IMR-90 (cell line): ENCODE measurements around the gene ALKBH5. TPM values are rescaled to one million over a fixed set of nuclear protein-coding genes. Genes with fewer than 3 reads are reported as not detected.

ENCODE experiments used
- ATAC-seq: fragments of 200-7000 bp; cut with Tn5 transposase; 2 replicates; pipeline ENCODE4 v1.9.1; 2020; ENCODE audit warnings: low read depth, mild to moderate bottlenecking, moderate library complexity
- BruUV-seq: library from RNA; stranded (reverse); fragments of 400-500 nt; replicated peaks from 2 replicates; lab custom pipeline; 2021; lab: Mats Ljungman, UMichigan
- CTCF ChIA-PET: fragments of 300-600 bp; formaldehyde crosslinking; extraction: SDS; loops from one replicate; lab custom pipeline; 2021; ENCODE audit warnings: antibody characterized with exemption; lab: Yijun Ruan, JAX
- POLR2A ChIA-PET: fragments of 300-600 bp; sonication (Branson Sonifier 250); formaldehyde crosslinking; loops from one replicate; lab custom pipeline; 2022; ENCODE audit warnings: antibody characterized with exemption; ENCODE audit not compliant: unreplicated experiment; lab: Charles Lee
- DNase-seq: peaks from one replicate; pipeline ENCODE4 v3.0.0; 2013
- H2AFZ ChIP-seq: replicated peaks from 2 replicates; pipeline ENCODE3; 2013; ENCODE audit warnings: low read length, mild to moderate bottlenecking; ENCODE audit not compliant: poor library complexity
- H2AK5ac ChIP-seq: 2 replicates; pipeline ENCODE4 v1.6.1; 2013; ENCODE audit warnings: low read depth, low read length, inconsistent platforms
- H2AK9ac ChIP-seq: replicated peaks from 2 replicates; pipeline ENCODE3; 2013; ENCODE audit warnings: mild to moderate bottlenecking, low read depth, low read length, moderate library complexity; ENCODE audit not compliant: poor library complexity
- H2BK120ac ChIP-seq: 2 replicates; pipeline ENCODE4 v1.6.1; 2013; ENCODE audit warnings: low read depth, low read length, inconsistent platforms
- H2BK15ac ChIP-seq: 3 replicates; pipeline ENCODE4 v1.6.1; 2013; ENCODE audit warnings: low read depth, low read length, inconsistent platforms
- H2BK20ac ChIP-seq: 2 replicates; pipeline ENCODE4 v1.6.1; 2013; ENCODE audit warnings: low read depth, mild to moderate bottlenecking, inconsistent platforms, low read length, moderate library complexity
- H2BK5ac ChIP-seq: 2 replicates; pipeline ENCODE4 v1.6.1; 2013; ENCODE audit warnings: mild to moderate bottlenecking, low read depth, low read length, inconsistent platforms; ENCODE audit not compliant: poor library complexity, severe bottlenecking
- H3K14ac ChIP-seq: replicated peaks from 2 replicates; pipeline ENCODE4 v1.6.1; 2013; ENCODE audit warnings: low read depth, low read length, inconsistent platforms
- H3K18ac ChIP-seq: 2 replicates; pipeline ENCODE4 v1.6.1; 2013; ENCODE audit warnings: low read depth, low read length, control low read depth
- H3K23ac ChIP-seq: 2 replicates; pipeline ENCODE4 v1.6.1; 2013; ENCODE audit warnings: low read depth, low read length, inconsistent platforms
- H3K27ac ChIP-seq: 2 replicates; pipeline ENCODE4 v1.5.1; 2013; ENCODE audit warnings: mild to moderate bottlenecking, control low read depth, low read length; ENCODE audit not compliant: insufficient read depth
- H3K27me3 ChIP-seq: 2 replicates; pipeline ENCODE4 v1.6.1; 2013; ENCODE audit warnings: low read length; ENCODE audit not compliant: control insufficient read depth, insufficient read depth
- H3K36me3 ChIP-seq: 2 replicates; pipeline ENCODE4 v1.6.1; 2013; ENCODE audit warnings: low read length, mixed read lengths; ENCODE audit not compliant: control insufficient read depth, insufficient read depth
- H3K4ac ChIP-seq: 2 replicates; pipeline ENCODE4 v1.6.1; 2013; ENCODE audit warnings: low read depth, low read length, inconsistent platforms
- H3K4me1 ChIP-seq: 2 replicates; pipeline ENCODE4 v1.6.1; 2013; ENCODE audit warnings: low read length, mixed read lengths; ENCODE audit not compliant: control insufficient read depth, insufficient read depth
- H3K4me2 ChIP-seq: 2 replicates; pipeline ENCODE4 v1.6.1; 2013; ENCODE audit warnings: low read depth, mild to moderate bottlenecking, control low read depth, low read length, moderate library complexity
- H3K4me3 ChIP-seq: 2 replicates; pipeline ENCODE4 v1.5.1; 2013; ENCODE audit warnings: low read depth, mild to moderate bottlenecking, control low read depth, low read length, moderate library complexity; ENCODE audit not compliant: insufficient read depth
- H3K56ac ChIP-seq: 2 replicates; pipeline ENCODE4 v1.6.1; 2013; ENCODE audit warnings: low read length, inconsistent platforms; ENCODE audit not compliant: insufficient read depth; ENCODE audit errors: extremely low read depth
- H3K79me1 ChIP-seq, 2 experiments: 2 replicates each; pipeline ENCODE4 v1.6.1; 2013; ENCODE audit warnings: low read length in 2 of 2, inconsistent platforms in 1 of 2, low read depth in 1 of 2
- H3K9ac ChIP-seq: 2 replicates; pipeline ENCODE4 v1.6.1; 2013; ENCODE audit warnings: low read depth, low read length, control low read depth
- H3K9me1 ChIP-seq: 2 replicates; pipeline ENCODE4 v1.6.1; 2013; ENCODE audit warnings: low read length, inconsistent platforms; ENCODE audit not compliant: insufficient read depth
- H3K9me3 ChIP-seq: 2 replicates; pipeline ENCODE4 v1.6.1; 2013; ENCODE audit warnings: low read length; ENCODE audit not compliant: control insufficient read depth, insufficient read depth
- H4K20me1 ChIP-seq: 2 replicates; pipeline ENCODE4 v1.6.1; 2013; ENCODE audit warnings: low read length, inconsistent platforms; ENCODE audit not compliant: insufficient read depth
- H4K5ac ChIP-seq: 2 replicates; pipeline ENCODE4 v1.6.1; 2013; ENCODE audit warnings: mild to moderate bottlenecking, low read depth, low read length, control low read depth
- H4K8ac ChIP-seq, 2 experiments: 2 replicates each; pipeline ENCODE4 v1.6.1; 2013; ENCODE audit warnings: low read depth in 2 of 2, low read length in 2 of 2, control low read depth in 1 of 2, inconsistent platforms in 1 of 2
- H4K91ac ChIP-seq: 2 replicates; pipeline ENCODE4 v1.6.1; 2013; ENCODE audit warnings: low read depth, low read length, inconsistent platforms; ENCODE audit not compliant: insufficient read depth
- BHLHE40 ChIP-seq: fragments of 150-350 bp; IDR thresholded peaks from 2 replicates; pipeline ENCODE4 v1.6.1; 2016; ENCODE audit warnings: mild to moderate bottlenecking, low read depth, low read length
- CEBPB ChIP-seq: IDR thresholded peaks from 2 replicates; pipeline ENCODE4 v1.6.1; 2012; ENCODE audit warnings: low read depth, low read length, improper control_type of control experiment
- CHD1 ChIP-seq: IDR thresholded peaks from 2 replicates; pipeline ENCODE4 v1.6.1; 2012; ENCODE audit warnings: low read depth, low read length, improper control_type of control experiment
- FOS ChIP-seq: fragments of 150-350 bp; IDR thresholded peaks from 2 replicates; pipeline ENCODE4 v1.6.1; 2016; ENCODE audit warnings: low read depth, low read length
- MAFK ChIP-seq: IDR thresholded peaks from 2 replicates; pipeline ENCODE4 v1.6.1; 2012; ENCODE audit warnings: low read depth, low read length, improper control_type of control experiment
- MAZ ChIP-seq: IDR thresholded peaks from 2 replicates; pipeline ENCODE4 v1.6.1; 2012; ENCODE audit warnings: low read depth, mild to moderate bottlenecking, low read length, improper control_type of control experiment, moderate library complexity, borderline replicate concordance
- MXI1 ChIP-seq: IDR thresholded peaks from 2 replicates; pipeline ENCODE4 v1.6.1; 2012; ENCODE audit warnings: low read depth, mild to moderate bottlenecking, low read length, moderate library complexity, borderline replicate concordance
- POLR2A ChIP-seq: IDR thresholded peaks from 2 replicates; pipeline ENCODE4 v1.6.1; 2012; ENCODE audit warnings: mild to moderate bottlenecking, low read depth, low read length
- RAD21 ChIP-seq: IDR thresholded peaks from 2 replicates; pipeline ENCODE4 v1.6.1; 2012; ENCODE audit warnings: low read length, improper control_type of control experiment
- RCOR1 ChIP-seq: IDR thresholded peaks from 2 replicates; pipeline ENCODE4 v1.6.1; 2012; ENCODE audit warnings: mild to moderate bottlenecking, low read length, improper control_type of control experiment; ENCODE audit not compliant: insufficient replicate concordance
- RFX5 ChIP-seq: IDR thresholded peaks from 2 replicates; pipeline ENCODE4 v1.8.0; 2012; ENCODE audit warnings: low read depth, mild to moderate bottlenecking, low read length, moderate library complexity
- WGBS, 2 experiments: methylation state at CpG; one replicate each; pipeline versions ENCODE4 v1.1.5 to v1.1.7; 2013; ENCODE audit warnings: missing lambda C conversion rate in 2 of 2; ENCODE audit not compliant: insufficient read length in 1 of 2; ENCODE audit errors: extremely low coverage in 2 of 2; 5-methylcytosine and 5-hydroxymethylcytosine counted together
- dilution Hi-C: fragments of 300-500 bp; cut with HindIII; formaldehyde crosslinking; loops from one replicate; pipeline ENCODE4 v1.14.3; 2018; ENCODE audit warnings: low sequenced_read_pairs; ENCODE audit not compliant: unreplicated experiment
- in situ Hi-C: fragments of 300-500 bp; cut with MboI; formaldehyde crosslinking; loops from 3 replicates; pipeline ENCODE4 v1.14.3; 2019; ENCODE audit warnings: low sequenced_read_pairs, inconsistent platforms, mixed read lengths
- intact Hi-C: fragments of 100-400 bp; cut with micrococcal nuclease; formaldehyde crosslinking; loops from 2 replicates; pipeline ENCODE4 v1.10.0; 2022
- polyA plus RNA-seq, 3 experiments: library from polyadenylated mRNA; depleted of rRNA; stranded (reverse); fragments of >200 nt; gene quantifications; 2 replicates each; pipeline ENCODE4 v1.2.3, GENCODE V29; 2012; ENCODE audit warnings: low replicate concordance in 1 of 3
- total RNA-seq: library from RNA; depleted of rRNA; stranded (reverse); fragments of >200 nt; gene quantifications from 2 replicates; pipeline ENCODE4 v1.2.3, GENCODE V29; 2012
- TF ChIP-seq, protein P1 (sequence below): conservative IDR thresholded peaks from 2 replicates; pipeline ENCODE4 v1.5.1; 2012; ENCODE audit warnings: mild to moderate bottlenecking, low read depth, low read length, improper control_type of control experiment
- TF ChIP-seq, protein P2 (sequence below): fragments of 150-350 bp; IDR thresholded peaks from 2 replicates; pipeline ENCODE4 v1.6.1; 2017; ENCODE audit warnings: mild to moderate bottlenecking, antibody characterized with exemption, low read length, low read depth
- TF ChIP-seq, protein P3 (sequence below): fragments of 150-350 bp; IDR thresholded peaks from 2 replicates; pipeline ENCODE4 v1.6.1; 2016; ENCODE audit warnings: low read depth, mild to moderate bottlenecking, low read length, moderate library complexity, borderline replicate concordance

Gene ALKBH5
- total and polyA plus RNA-seq, 2 of the 4 experiments (the other 2 are of a cell fraction) = 57.6 to 79.6 TPM

DNA sequence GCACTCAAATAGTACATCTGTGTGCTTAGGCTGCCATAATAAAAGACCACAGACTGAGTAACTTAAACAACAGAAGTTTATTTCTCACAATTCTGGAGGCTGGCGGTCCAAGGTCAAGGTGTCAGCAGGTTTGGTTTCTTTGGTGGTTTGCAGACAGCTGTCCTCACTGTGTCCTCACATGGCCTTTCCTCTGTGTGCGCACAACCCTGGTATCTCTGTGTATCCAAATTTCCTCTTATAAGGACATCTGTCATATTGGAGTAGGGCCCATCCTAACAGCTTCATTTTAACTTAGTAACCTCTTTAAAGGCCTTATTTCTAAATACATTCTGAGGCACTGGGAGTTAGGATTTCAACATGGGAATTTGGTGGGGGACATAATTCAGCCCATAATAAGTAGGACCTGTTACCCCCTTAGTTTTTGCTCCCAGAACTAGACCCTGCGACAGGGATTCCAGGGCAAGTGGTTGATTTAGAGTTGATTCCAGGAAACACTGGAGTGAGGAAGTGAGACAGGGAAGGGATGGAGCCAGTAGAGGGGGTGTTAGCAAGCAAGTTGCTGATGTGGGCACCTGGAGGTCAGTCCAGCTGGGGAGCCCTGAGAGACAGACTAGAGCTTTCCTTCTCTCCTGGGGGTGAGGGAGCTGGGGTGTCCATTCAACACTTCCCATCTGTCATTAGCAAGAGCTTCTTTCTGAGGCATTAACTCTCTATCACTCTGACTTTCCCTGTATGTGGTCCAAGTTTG, 10.9 kb upstream of the ALKBH5 start (continued):
- no peak for TF ChIP-seq RFX5

DNA sequence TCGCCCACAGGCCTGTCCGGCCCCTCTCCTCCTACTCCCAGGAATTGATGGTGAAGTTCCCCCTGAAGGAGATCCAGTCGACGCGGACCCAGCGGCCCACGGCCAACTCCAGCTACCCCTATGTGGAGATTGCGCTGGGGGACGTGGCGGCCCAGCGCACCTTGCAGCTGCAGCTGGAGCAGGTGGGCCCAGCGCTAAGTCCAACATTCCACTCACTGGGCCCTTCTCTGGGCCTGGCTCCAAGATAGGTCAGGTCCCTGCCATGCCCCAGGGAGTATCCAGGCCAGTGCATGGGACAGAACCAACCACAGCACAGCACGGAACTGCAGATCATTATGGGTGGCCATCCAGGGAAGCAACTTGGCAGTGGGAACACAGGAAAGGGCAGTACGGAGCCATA, 9.9 kb upstream of the ALKBH5 start:
- intact Hi-C loops = no loop called here
- Histone ChIP-seq H3K4me3 (no peak overlapping the region), H3K79me1 (no peaks in the 10 kb centered on the region), H3K27me3 (peaks cover 4% of the 10 kb centered on the region; the same call in 1 of the 2 replicates), H4K5ac (no peak overlapping the region), H2BK20ac (no peak overlapping the region), H3K9ac (no peak overlapping the region), H3K9me3 (no peaks in the 10 kb centered on the region), H2AK9ac (no peak overlapping the region), H3K4ac (no peak overlapping the region), H3K9me1 (peaks cover 4% of the 10 kb centered on the region), H2AFZ (no peak overlapping the region), H4K20me1 (no peaks in the 10 kb centered on the region), H2AK5ac (no peak overlapping the region), H3K4me2 (no peak overlapping the region), H3K56ac (no peak overlapping the region), H2BK5ac (no peak overlapping the region), H2BK120ac (no peak overlapping the region), H3K27ac (no peak overlapping the region), H4K91ac (no peak overlapping the region), H4K8ac (no peak overlapping the region), H3K36me3 (no peaks in the 10 kb centered on the region), H3K18ac (no peak overlapping the region), H3K23ac (no peak overlapping the region), H2BK15ac (no peak overlapping the region), H3K4me1 (peaks cover 2% of the 10 kb centered on the region; the same call in 1 of the 2 replicates), H3K14ac (no peak overlapping the region)
- TF ChIP-seq MXI1 (no peak), MAFK (no peak), BHLHE40 (no peak), CHD1 (no peak), POLR2A (no peak), RCOR1 (no peak), MAZ (no peak), CEBPB (no peak), RAD21 (no peak), FOS (no peak)
- TF ChIP-seq, protein P1, sequence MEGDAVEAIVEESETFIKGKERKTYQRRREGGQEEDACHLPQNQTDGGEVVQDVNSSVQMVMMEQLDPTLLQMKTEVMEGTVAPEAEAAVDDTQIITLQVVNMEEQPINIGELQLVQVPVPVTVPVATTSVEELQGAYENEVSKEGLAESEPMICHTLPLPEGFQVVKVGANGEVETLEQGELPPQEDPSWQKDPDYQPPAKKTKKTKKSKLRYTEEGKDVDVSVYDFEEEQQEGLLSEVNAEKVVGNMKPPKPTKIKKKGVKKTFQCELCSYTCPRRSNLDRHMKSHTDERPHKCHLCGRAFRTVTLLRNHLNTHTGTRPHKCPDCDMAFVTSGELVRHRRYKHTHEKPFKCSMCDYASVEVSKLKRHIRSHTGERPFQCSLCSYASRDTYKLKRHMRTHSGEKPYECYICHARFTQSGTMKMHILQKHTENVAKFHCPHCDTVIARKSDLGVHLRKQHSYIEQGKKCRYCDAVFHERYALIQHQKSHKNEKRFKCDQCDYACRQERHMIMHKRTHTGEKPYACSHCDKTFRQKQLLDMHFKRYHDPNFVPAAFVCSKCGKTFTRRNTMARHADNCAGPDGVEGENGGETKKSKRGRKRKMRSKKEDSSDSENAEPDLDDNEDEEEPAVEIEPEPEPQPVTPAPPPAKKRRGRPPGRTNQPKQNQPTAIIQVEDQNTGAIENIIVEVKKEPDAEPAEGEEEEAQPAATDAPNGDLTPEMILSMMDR = no peak
- TF ChIP-seq, protein P2, sequence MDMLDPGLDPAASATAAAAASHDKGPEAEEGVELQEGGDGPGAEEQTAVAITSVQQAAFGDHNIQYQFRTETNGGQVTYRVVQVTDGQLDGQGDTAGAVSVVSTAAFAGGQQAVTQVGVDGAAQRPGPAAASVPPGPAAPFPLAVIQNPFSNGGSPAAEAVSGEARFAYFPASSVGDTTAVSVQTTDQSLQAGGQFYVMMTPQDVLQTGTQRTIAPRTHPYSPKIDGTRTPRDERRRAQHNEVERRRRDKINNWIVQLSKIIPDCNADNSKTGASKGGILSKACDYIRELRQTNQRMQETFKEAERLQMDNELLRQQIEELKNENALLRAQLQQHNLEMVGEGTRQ = no peak
- TF ChIP-seq, protein P3, sequence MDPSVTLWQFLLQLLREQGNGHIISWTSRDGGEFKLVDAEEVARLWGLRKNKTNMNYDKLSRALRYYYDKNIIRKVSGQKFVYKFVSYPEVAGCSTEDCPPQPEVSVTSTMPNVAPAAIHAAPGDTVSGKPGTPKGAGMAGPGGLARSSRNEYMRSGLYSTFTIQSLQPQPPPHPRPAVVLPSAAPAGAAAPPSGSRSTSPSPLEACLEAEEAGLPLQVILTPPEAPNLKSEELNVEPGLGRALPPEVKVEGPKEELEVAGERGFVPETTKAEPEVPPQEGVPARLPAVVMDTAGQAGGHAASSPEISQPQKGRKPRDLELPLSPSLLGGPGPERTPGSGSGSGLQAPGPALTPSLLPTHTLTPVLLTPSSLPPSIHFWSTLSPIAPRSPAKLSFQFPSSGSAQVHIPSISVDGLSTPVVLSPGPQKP = no peak
- 100% methylated on average over 6 of the region's 14 CpGs; no CpG with 5 or more reads in 1 of the 2 experiments for WGBS, 2 experiments
- DNase-seq = no peak
- no TSS peak for BruUV-seq
- in situ Hi-C loops = no loop called here
- ChIA-PET POLR2A (no interaction called here), CTCF (no interaction called here)
- dilution Hi-C loops = no loop called here
- ATAC-seq = no peak
